ENCODE data around the gene LAD1. TPM values are rescaled to one million over a fixed set of nuclear protein-coding genes. Genes with fewer than 3 reads are reported as not detected.

LAD1 gene
- total and polyA plus RNA-seq, 9 donors = 5.1 to 15.4 (median 10.5) TPM

- no peak for DNase-seq
- Histone ChIP-seq H3K36me3 (ENCODE audit: control insufficient read depth, insufficient read depth, low read length) (peaks cover 46% of the 10 kb centered on the region), H3K4me1 (ENCODE audit: control insufficient read depth, insufficient read depth, low read length) (peaks cover 20% of the 10 kb centered on the region), H3K27ac (ENCODE audit: low read length) (no peak overlapping the region), H3K9me3 (replicated peaks; ENCODE audit: control insufficient read depth, low read depth, low read length) (no peaks in the 10 kb centered on the region), H3K4me3 (ENCODE audit: low read length) (no peak overlapping the region), H3K27me3 (ENCODE audit: control insufficient read depth, insufficient read depth, low read length) (no peaks in the 10 kb centered on the region)
- 69% methylated on average over 15 of the region's 18 CpGs for WGBS (ENCODE audit: insufficient coverage)
These were observed 39.9 kb downstream of the LAD1 start for GRCh38 chr1:201359031-201359872.

- Histone ChIP-seq H3K36me3 (ENCODE audit: control insufficient read depth, insufficient read depth, low read length) (peaks cover 40% of the 10 kb centered on the region), H3K27ac (ENCODE audit: low read length) (no peak overlapping the region), H3K4me1 (ENCODE audit: control insufficient read depth, insufficient read depth, low read length) (peaks cover 15% of the 10 kb centered on the region), H3K9me3 (replicated peaks; ENCODE audit: control insufficient read depth, low read depth, low read length) (no peaks in the 10 kb centered on the region), H3K4me3 (ENCODE audit: low read length) (no peak overlapping the region), H3K27me3 (ENCODE audit: control insufficient read depth, insufficient read depth, low read length) (no peaks in the 10 kb centered on the region)
- 78% methylated on average over 4 of the region's 4 CpGs for WGBS (ENCODE audit: insufficient coverage)
- DNase-seq = no peak
These were observed 40.5 kb downstream of the LAD1 start for GRCh38 chr1:201358596-201358995.

GRCh38 chr1:201357636-201358348 lies 41.3 kb downstream of the LAD1 start:
- no peak overlapping the region for H3K4me3 ChIP-seq (ENCODE audit: low read length)
- WGBS (ENCODE audit: insufficient coverage) = 69% methylated on average over 6 of the region's 10 CpGs
- no peaks in the 10 kb centered on the region for H3K27me3 ChIP-seq (ENCODE audit: control insufficient read depth, insufficient read depth, low read length)
- H3K27ac ChIP-seq (ENCODE audit: low read length) = no peak overlapping the region
- H3K4me1 ChIP-seq (ENCODE audit: control insufficient read depth, insufficient read depth, low read length) = peaks cover 9% of the 10 kb centered on the region
- DNase-seq = no peak
- peaks cover 32% of the 10 kb centered on the region for H3K36me3 ChIP-seq (ENCODE audit: control insufficient read depth, insufficient read depth, low read length)
- H3K9me3 ChIP-seq (replicated peaks; ENCODE audit: control insufficient read depth, low read depth, low read length) = no peaks in the 10 kb centered on the region

GRCh38 chr1:201357211-201357610 lies 41.9 kb downstream of the LAD1 start:
- H3K27ac ChIP-seq (ENCODE audit: low read length) = no peak overlapping the region
- H3K36me3 ChIP-seq (ENCODE audit: control insufficient read depth, insufficient read depth, low read length) = peaks cover 30% of the 10 kb centered on the region
- no peaks in the 10 kb centered on the region for H3K27me3 ChIP-seq (ENCODE audit: control insufficient read depth, insufficient read depth, low read length)
- no peak for DNase-seq
- no peak overlapping the region for H3K4me3 ChIP-seq (ENCODE audit: low read length)
- H3K4me1 ChIP-seq (ENCODE audit: control insufficient read depth, insufficient read depth, low read length) = peaks cover 9% of the 10 kb centered on the region
- 89% methylated on average over 8 of the region's 8 CpGs for WGBS (ENCODE audit: insufficient coverage)
- H3K9me3 ChIP-seq (replicated peaks; ENCODE audit: control insufficient read depth, low read depth, low read length) = no peaks in the 10 kb centered on the region

GRCh38 chr1:201356701-201357100 lies 42.4 kb downstream of the LAD1 start:
- DNase-seq = no peak
- H3K4me3 ChIP-seq (ENCODE audit: low read length) = no peak overlapping the region
- H3K27ac ChIP-seq (ENCODE audit: low read length) = no peak overlapping the region
- no peaks in the 10 kb centered on the region for H3K27me3 ChIP-seq (ENCODE audit: control insufficient read depth, insufficient read depth, low read length)
- H3K4me1 ChIP-seq (ENCODE audit: control insufficient read depth, insufficient read depth, low read length) = peaks cover 9% of the 10 kb centered on the region
- no peaks in the 10 kb centered on the region for H3K9me3 ChIP-seq (replicated peaks; ENCODE audit: control insufficient read depth, low read depth, low read length)
- 86% methylated on average over 7 of the region's 11 CpGs for WGBS (ENCODE audit: insufficient coverage)
- peaks cover 28% of the 10 kb centered on the region for H3K36me3 ChIP-seq (ENCODE audit: control insufficient read depth, insufficient read depth, low read length)

GRCh38 chr1:201356236-201356635 lies 42.9 kb downstream of the LAD1 start:
- Histone ChIP-seq H3K36me3 (ENCODE audit: control insufficient read depth, insufficient read depth, low read length) (peaks cover 25% of the 10 kb centered on the region), H3K27ac (ENCODE audit: low read length) (no peak overlapping the region), H3K27me3 (ENCODE audit: control insufficient read depth, insufficient read depth, low read length) (no peaks in the 10 kb centered on the region), H3K9me3 (replicated peaks; ENCODE audit: control insufficient read depth, low read depth, low read length) (no peaks in the 10 kb centered on the region), H3K4me1 (ENCODE audit: control insufficient read depth, insufficient read depth, low read length) (peaks cover 9% of the 10 kb centered on the region), H3K4me3 (ENCODE audit: low read length) (no peak overlapping the region)
- no peak for DNase-seq
- WGBS (ENCODE audit: insufficient coverage) = 89% methylated on average over 4 of the region's 5 CpGs

- Histone ChIP-seq H3K27ac (ENCODE audit: low read length) (no peak overlapping the region), H3K36me3 (ENCODE audit: control insufficient read depth, insufficient read depth, low read length) (peaks cover 18% of the 10 kb centered on the region), H3K4me3 (ENCODE audit: low read length) (no peak overlapping the region), H3K4me1 (ENCODE audit: control insufficient read depth, insufficient read depth, low read length) (peaks cover 6% of the 10 kb centered on the region), H3K9me3 (replicated peaks; ENCODE audit: control insufficient read depth, low read depth, low read length) (no peaks in the 10 kb centered on the region), H3K27me3 (ENCODE audit: control insufficient read depth, insufficient read depth, low read length) (no peaks in the 10 kb centered on the region)
- 85% methylated on average over 6 of the region's 7 CpGs for WGBS (ENCODE audit: insufficient coverage)
- DNase-seq = no peak
These were observed 43.7 kb downstream of the LAD1 start for GRCh38 chr1:201355471-201355870.

GRCh38 chr1:201354901-201355295 lies 44.2 kb downstream of the LAD1 start:
- no CpG with 5 or more reads among the region's 4 CpGs for WGBS (ENCODE audit: insufficient coverage)
- Histone ChIP-seq H3K4me1 (ENCODE audit: control insufficient read depth, insufficient read depth, low read length) (peaks cover 5% of the 10 kb centered on the region), H3K36me3 (ENCODE audit: control insufficient read depth, insufficient read depth, low read length) (peaks cover 12% of the 10 kb centered on the region), H3K4me3 (ENCODE audit: low read length) (no peak overlapping the region), H3K27ac (ENCODE audit: low read length) (no peak overlapping the region), H3K9me3 (replicated peaks; ENCODE audit: control insufficient read depth, low read depth, low read length) (no peaks in the 10 kb centered on the region), H3K27me3 (ENCODE audit: control insufficient read depth, insufficient read depth, low read length) (no peaks in the 10 kb centered on the region)
- DNase-seq = no peak

GRCh38 chr1:201354151-201354900 lies 44.8 kb downstream of the LAD1 start:
- Histone ChIP-seq H3K4me1 (ENCODE audit: control insufficient read depth, insufficient read depth, low read length) (peaks cover 5% of the 10 kb centered on the region), H3K9me3 (replicated peaks; ENCODE audit: control insufficient read depth, low read depth, low read length) (no peaks in the 10 kb centered on the region), H3K27ac (ENCODE audit: low read length) (no peak overlapping the region), H3K36me3 (ENCODE audit: control insufficient read depth, insufficient read depth, low read length) (peaks cover 7% of the 10 kb centered on the region), H3K27me3 (ENCODE audit: control insufficient read depth, insufficient read depth, low read length) (no peaks in the 10 kb centered on the region), H3K4me3 (ENCODE audit: low read length) (no peak overlapping the region)
- DNase-seq = no peak
- 59% methylated on average over 2 of the region's 9 CpGs for WGBS (ENCODE audit: insufficient coverage)
